Measurements from ENCODE around the gene ZNF234.
A peak's percentile ranks its signal among the peaks of the same experiment; 100 is the strongest.
"Not testable (repeated sequence)": the region's sequence is repeated elsewhere in the genome, so short reads cannot be mapped to it uniquely, and the experiment has no call there.

Gene ZNF234

DNA sequence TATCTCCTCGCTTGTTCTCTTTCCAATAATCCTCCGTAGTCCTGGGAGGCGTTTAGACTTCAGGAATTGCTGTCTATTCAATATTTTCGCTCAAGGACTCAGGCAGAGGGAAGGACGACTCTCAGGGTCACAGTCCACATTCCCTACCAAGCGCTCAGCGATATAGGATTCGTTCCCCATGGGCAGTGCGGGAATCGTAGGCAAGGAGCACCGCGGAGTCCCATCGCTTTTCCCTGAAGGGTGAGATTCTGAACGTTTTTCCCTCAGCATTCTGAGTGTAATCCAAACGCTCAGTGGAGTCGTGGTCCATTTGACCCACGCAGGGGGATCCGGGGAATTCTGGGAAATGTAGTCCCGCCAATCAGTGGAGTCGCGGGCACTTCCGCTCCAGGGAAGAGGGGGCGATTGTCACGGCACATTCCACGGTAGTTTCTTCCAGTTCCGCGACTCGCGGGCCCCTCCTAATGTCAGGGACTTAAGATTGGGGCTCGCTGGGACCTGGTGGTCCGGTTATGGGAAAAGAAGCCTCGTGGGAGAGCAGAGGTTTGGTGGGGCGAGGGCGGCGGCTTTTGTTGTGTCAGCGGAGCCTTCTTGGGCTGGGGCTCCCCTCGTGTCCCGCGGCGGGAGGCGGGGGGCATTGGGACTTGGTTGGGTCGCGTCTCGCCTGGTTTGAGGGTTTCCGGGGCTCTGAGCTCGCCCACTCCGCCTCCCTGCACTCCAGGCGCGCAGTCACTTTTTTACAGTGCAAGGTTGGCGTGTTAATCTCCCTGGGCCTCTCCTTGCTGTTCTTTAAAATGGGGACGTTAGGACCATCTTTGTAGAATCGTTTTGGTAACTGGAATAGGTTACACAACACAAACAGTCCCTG, at the start of gene ZNF234:
ZNF234 (plus strand) TSS at position 364 of the 868 bp plus-strand sequence. CDS start 3,079 bp downstream, outside the sequence.
- peak; percentile 14 to 42 for DNase-seq (ENCODE audit: low read depth in 2 of 2)

DNA sequence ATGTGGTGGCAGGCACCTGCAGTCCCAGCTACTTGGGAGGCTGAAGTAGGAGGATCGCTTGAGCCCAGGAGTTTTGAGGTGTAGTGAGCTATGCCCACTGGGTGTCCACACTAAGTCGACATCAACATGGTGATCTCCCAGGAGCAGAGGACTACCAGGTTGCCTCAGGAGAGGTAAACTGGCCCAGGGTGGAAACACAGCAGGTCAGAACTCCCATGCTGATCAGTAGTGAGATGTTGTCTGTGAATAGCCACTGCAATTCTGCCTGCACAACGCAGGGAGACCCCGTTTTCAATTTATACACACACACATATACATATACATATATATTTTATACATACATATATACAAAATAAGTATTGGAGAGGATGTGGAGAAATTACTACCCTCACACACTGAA, 49.2 kb upstream of the ZNF234 start:
- DNase-seq (ENCODE audit: low read depth in 2 of 2) = no peak

DNA sequence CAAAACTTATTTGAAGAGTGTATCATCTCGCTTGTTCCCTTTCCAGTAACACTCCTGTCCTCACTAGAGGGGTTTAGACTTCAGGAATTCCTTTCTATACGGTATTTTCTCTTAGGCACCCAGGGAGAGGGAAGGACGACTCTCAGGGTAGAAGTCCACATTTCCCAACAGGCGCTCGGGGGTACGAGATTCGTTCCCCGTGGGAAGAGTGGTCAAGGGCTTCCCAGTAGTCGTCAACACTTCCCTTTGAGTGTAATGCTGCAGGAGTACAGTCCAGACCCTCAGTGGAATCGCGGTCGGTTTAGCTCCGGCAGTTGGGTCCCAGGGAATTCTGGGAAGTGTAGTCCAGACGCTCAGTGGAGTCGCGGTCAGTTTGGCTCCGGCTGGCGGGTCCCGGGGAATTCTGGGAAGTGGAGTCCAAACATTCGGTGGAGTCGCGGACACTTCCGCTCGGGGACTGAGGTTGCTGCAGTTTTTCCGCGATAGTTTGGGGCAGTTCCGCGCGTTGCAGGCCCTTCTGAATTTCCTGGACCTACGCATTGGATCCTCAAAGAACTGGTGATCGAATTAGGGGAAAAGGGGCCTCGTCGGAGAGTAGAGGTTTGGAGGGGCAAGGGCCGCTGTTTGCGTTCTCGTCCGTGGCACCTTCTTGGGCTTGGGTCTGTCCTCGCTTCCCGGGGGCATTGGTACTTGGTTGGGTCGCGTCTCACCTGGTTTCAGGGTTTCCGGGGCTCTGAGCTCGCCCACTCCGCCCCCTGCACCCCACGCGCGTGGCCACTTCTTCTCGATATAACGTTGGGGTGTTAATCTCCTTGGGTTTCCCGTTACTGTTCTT, 47.2 kb upstream of the ZNF234 start, which contains the start of gene ZNF224:
ZNF224 (plus strand) TSS at position 431 of the 835 bp plus-strand sequence. CDS start 3,513 bp downstream, outside the sequence.
- peak; percentile 47 to 60 for DNase-seq (ENCODE audit: low read depth in 2 of 2)

DNA sequence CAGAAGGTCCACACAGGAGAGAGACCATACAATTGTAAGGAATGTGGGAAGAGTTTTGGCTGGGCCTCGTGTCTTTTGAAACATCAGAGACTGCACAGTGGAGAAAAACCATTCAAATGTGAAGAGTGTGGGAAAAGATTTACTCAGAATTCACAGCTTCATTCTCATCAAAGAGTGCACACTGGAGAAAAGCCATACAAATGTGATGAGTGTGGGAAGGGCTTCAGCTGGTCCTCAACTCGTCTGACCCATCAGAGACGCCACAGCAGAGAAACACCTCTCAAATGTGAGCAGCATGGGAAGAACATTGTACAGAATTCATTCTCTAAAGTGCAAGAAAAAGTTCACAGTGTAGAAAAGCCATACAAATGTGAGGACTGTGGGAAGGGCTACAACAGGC, 33.6 kb upstream of the ZNF234 start:
- DNase-seq (ENCODE audit: low read depth in 2 of 2) = no peak

DNA sequence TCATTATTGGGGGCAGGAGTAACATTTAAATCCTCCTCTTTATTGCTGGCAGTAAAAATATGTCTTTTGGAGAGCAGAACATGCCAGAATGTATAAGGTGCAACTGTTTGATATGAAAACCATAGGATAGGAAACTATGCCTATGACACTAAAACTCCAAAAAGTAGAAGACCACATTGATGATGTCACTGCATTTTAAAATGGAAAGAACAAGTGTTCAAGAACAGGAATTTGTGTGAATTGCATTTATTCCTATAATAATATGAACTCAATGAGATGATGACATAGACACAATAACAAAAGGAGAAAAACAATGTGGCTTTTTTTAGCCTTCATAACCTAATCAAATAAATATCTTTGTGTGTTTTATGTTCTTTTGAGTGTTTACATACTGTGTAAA, 31.9 kb upstream of the ZNF234 start:
- DNase-seq (ENCODE audit: low read depth in 2 of 2) = no peak

DNA sequence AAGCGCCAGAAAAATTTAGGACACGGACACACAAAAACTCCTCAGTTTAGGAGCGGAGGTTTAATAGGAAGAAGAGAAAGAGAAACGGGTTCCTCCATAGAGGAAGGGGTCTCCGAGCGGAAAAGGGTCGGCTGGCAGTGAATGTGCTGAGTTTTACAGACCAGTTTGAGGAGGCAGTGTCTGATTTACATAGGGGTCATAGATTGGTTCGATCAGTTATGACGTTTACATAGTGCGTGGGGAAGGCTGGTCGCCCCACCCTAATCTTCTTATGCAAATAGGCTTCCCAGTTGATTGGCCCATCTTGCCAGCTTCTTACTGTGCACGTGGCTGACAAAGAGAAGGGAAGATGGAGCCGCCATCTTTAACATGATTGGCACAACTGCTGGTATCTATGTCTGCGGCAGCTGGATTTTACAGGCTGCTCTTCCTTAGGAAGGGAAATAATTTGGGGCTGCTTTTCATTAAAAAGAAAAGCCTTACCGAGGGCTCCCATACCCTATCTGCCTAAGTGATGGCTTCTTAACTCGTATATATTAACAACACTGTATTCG, 29.4 kb upstream of the ZNF234 start:
- DNase-seq (ENCODE audit: low read depth in 2 of 2) = no peak

GRCh38 chr19:44112802-44113137, 28.6 kb upstream of the ZNF234 start:
- DNase-seq (ENCODE audit: low read depth in 2 of 2) = no peak

- DNase-seq (ENCODE audit: low read depth in 2 of 2) = peak; percentile 56 to 59
Measured at GRCh38 chr19:44113138-44113783, 28.1 kb upstream of the ZNF234 start, which contains the start of gene ZNF225. ZNF225 (plus strand) TSS chr19:44113399; CDS start chr19:44115828, 2,429 bp downstream.

DNA sequence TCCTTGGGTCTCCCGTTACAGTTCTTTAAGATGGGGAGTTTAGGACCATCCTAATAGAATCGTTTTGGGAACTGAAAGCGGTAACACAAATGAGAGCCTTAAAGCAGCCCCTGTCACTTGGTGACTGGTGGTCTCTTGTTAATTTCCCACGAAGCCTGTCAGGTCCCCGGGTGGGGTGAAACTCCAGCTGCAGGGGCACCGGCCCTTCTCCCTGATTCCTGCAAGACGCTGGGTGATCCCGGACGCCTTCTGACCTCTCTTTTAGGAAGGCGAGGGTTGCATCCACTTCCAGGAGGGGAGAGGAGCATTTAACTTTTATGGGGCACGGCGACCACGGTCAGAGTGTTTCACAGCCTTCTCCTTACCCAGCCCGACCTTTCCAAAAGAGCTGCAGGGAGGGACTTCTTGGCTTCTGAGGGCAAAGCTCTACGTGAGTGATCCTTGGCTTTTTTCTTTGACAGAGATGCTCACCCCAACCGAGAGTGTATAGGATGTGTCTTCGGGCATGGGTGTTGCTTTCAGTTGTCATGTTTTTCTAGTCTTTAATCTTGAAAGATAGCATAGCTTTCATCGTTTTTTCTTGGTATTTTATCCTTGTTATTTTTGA, 27.5 kb upstream of the ZNF234 start:
- DNase-seq (ENCODE audit: low read depth in 2 of 2) = no peak

- DNase-seq (ENCODE audit: low read depth in 2 of 2) = not testable (repeated sequence)
Measured at GRCh38 chr19:44121162-44121561, 20.2 kb upstream of the ZNF234 start.

GRCh38 chr19:44131955-44132354, 9.4 kb upstream of the ZNF234 start:
- DNase-seq (ENCODE audit: low read depth in 2 of 2) = no peak

GRCh38 chr19:44142059-44142433, 692 bp downstream of the ZNF234 start:
- no peak for DNase-seq (ENCODE audit: low read depth in 2 of 2)

DNA sequence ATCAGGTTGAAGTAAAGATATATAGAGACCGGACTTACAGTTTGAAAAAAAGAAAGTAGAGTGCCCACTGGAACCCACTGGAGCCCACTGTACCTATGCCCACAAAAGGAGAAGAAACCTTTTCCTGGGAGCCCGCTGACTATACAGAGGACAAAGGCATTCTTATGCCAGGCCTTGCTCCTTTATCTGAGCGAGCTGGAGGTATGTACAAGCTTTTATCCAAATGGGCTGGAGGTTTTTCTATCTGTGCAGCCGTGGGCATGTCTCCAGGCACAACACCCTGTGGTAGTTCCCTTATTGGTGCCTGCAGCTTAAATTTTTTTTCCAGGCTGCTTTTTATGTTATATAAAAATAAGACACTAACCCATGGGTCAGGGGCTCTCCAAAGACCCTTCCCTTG, 8.4 kb downstream of the ZNF234 start:
- DNase-seq (ENCODE audit: low read depth in 2 of 2) = no peak

GRCh38 chr19:44151491-44151890, 10.1 kb downstream of the ZNF234 start:
- DNase-seq (ENCODE audit: low read depth in 2 of 2) = no peak

GRCh38 chr19:44156475-44156874, 15.1 kb downstream of the ZNF234 start:
- DNase-seq (ENCODE audit: low read depth in 2 of 2) = no peak

DNA sequence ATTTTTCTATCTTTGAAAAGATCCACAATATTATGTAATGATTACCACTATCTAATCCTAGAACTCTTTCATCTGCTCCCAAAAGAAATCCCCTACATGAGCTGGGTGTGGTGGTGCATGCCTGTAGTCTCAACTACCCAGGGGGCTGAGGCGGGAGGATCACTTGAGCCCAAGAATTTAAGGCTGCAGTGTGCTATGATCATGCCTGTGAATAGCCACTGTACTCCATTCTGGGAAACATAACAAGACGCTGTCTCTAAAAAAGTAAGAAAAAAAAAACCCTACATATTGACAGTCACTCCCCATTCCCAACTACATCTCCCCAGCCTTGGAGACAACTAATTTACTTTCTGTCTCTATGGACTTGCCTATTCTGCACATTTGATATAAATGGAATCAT, 22.4 kb downstream of the ZNF234 start:
- no peak for DNase-seq (ENCODE audit: low read depth in 2 of 2)

DNA sequence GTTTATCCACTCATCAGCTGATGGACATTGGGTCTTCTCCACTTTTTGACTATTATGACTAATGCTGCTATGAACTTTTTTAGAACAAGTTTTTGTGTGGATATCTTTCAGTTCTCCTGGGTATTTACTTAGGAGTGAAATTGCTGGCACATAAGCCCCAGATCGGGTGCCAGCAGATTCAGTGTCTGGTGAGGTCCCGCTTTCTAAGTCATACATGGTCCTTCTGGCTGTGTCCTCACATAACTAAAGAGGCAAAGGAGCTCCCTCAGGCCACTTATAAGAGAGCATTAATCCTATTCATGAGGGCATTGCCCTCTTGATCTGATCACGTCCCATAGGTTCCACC, 22.9 kb downstream of the ZNF234 start:
- DNase-seq (ENCODE audit: low read depth in 2 of 2) = no peak

- DNase-seq (ENCODE audit: low read depth in 2 of 2) = peak; percentile 37 to 49
Measured at GRCh38 chr19:44164673-44165512, 23.5 kb downstream of the ZNF234 start, which contains the start of gene ZNF226. ZNF226 (plus strand) TSS chr19:44165100; CDS start chr19:44170081, 4,981 bp downstream.

DNA sequence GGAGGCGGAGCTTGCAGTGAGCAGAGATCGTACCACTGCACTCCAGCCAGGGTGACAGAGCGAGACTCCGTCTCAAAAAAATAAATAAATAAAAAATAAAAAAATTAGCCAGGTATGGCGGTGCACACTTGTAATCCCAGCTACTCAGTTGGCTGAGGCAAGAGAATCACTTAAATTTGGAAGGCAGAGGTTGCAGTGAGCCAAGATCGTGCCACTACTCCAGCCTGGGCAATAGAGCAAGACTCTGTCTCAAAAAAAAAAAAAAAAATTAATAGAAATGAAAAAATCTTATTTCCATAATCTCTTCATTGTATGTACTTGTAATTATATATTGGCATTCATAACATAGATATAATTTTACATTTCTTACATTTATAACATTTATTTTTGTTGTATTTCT, 29.3 kb downstream of the ZNF234 start:
- DNase-seq (ENCODE audit: low read depth in 2 of 2) = not testable (repeated sequence)

- no peak for DNase-seq (ENCODE audit: low read depth in 2 of 2)
Measured at GRCh38 chr19:44176590-44176989, 35.2 kb downstream of the ZNF234 start.
